GM12891 (cell line): ENCODE measurements around the gene NHLRC1.

Source experiments
- DNase-seq: peaks from one replicate; pipeline ENCODE4 v3.0.0; 2011; ENCODE audit warnings: low spot score; ENCODE audit not compliant: insufficient read length
- FAIRE-seq: peaks from 2 replicates; lab custom pipeline; 2011; peaks lifted over from hg19 to GRCh38; lab: Jason Lieb, UNC
- PAX5 ChIP-seq: IDR thresholded peaks from 2 replicates; pipeline ENCODE4 v1.6.1; 2011; ENCODE audit warnings: low read length, moderate library complexity, mild to moderate bottlenecking; ENCODE audit not compliant: insufficient read depth, severe bottlenecking
- POLR2A ChIP-seq: IDR thresholded peaks from 2 replicates; pipeline ENCODE4 v1.6.1; 2011; ENCODE audit warnings: low read depth, low read length, control low read depth
- POLR2AphosphoS5 ChIP-seq: IDR thresholded peaks from 2 replicates; pipeline ENCODE4 v1.6.1; 2011; ENCODE audit warnings: low read depth, low read length, control low read depth
- POU2F2 ChIP-seq: IDR thresholded peaks from 2 replicates; pipeline ENCODE4 v1.6.1; 2011; ENCODE audit warnings: low read depth, mild to moderate bottlenecking, control low read depth, low read length, moderate library complexity
- SPI1 ChIP-seq: IDR thresholded peaks from 2 replicates; pipeline ENCODE4 v1.6.1; 2011; ENCODE audit warnings: low read depth, low read length, control low read depth
- TAF1 ChIP-seq: IDR thresholded peaks from 2 replicates; pipeline ENCODE4 v1.6.1; 2011; ENCODE audit warnings: low read depth, low read length, control low read depth

The NHLRC1 gene

GRCh38 chr6:18139935-18140621 is 17.6 kb upstream of the NHLRC1 start:
- TF ChIP-seq PAX5 (no peak), POLR2A (no peak), SPI1 (no peak), POLR2AphosphoS5 (no peak), TAF1 (no peak), POU2F2 (no peak)
- FAIRE-seq (no peak), DNase-seq (no peak)

GRCh38 chr6:18138906-18139305 is 16.4 kb upstream of the NHLRC1 start:
- TF ChIP-seq POU2F2, result no peak
- no peak for TF ChIP-seq PAX5
- no peak for TF ChIP-seq TAF1
- no peak for TF ChIP-seq POLR2AphosphoS5
- no peak for TF ChIP-seq SPI1
- TF ChIP-seq POLR2A, result no peak
- no peak for FAIRE-seq

GRCh38 chr6:18136260-18136659 is 13.8 kb upstream of the NHLRC1 start:
- TF ChIP-seq POU2F2, result no peak
- DNase-seq (no peak), FAIRE-seq (no peak)

More at GRCh38 chr6:18138906-18139305, 16.4 kb upstream of the NHLRC1 start:
- DNase-seq, result no peak

- no peak for TF ChIP-seq POLR2AphosphoS5
- no peak for TF ChIP-seq POU2F2
- TF ChIP-seq SPI1, result no peak
- no peak for TF ChIP-seq POLR2A
- TF ChIP-seq TAF1, result no peak
- no peak for TF ChIP-seq PAX5
- DNase-seq, result no peak
- FAIRE-seq, result no peak
Observed at GRCh38 chr6:18135171-18135570, 12.7 kb upstream of the NHLRC1 start.

GRCh38 chr6:18132346-18132745 is 9.9 kb upstream of the NHLRC1 start:
- no peak for TF ChIP-seq PAX5
- no peak for TF ChIP-seq POLR2A
- no peak for TF ChIP-seq POU2F2
- no peak for TF ChIP-seq POLR2AphosphoS5
- no peak for TF ChIP-seq TAF1
- no peak for TF ChIP-seq SPI1
- DNase-seq (no peak), FAIRE-seq (no peak)

GRCh38 chr6:18126121-18126520 is 3.6 kb upstream of the NHLRC1 start:
- no peak for DNase-seq
- TF ChIP-seq POU2F2, result no peak
- no peak for TF ChIP-seq TAF1
- TF ChIP-seq POLR2A, result no peak
- TF ChIP-seq POLR2AphosphoS5, result no peak
- TF ChIP-seq SPI1, result no peak
- TF ChIP-seq PAX5, result no peak
- no peak for FAIRE-seq

GRCh38 chr6:18121580-18122127 is 823 bp downstream of the NHLRC1 start:
- no peak for FAIRE-seq
- TF ChIP-seq PAX5 (no peak), SPI1 (no peak), TAF1 (no peak), POU2F2 (no peak), POLR2AphosphoS5 (no peak), POLR2A (no peak)
- DNase-seq, result no peak

GRCh38 chr6:18119236-18119635 is 3.2 kb downstream of the NHLRC1 start:
- FAIRE-seq (no peak), DNase-seq (no peak)
- TF ChIP-seq POLR2AphosphoS5, result no peak
- TF ChIP-seq TAF1, result no peak
- TF ChIP-seq POU2F2, result no peak
- no peak for TF ChIP-seq PAX5
- no peak for TF ChIP-seq POLR2A
- TF ChIP-seq SPI1, result no peak

GRCh38 chr6:18118330-18118729 is 4.1 kb downstream of the NHLRC1 start:
- DNase-seq, result no peak
- TF ChIP-seq POLR2AphosphoS5 (no peak), SPI1 (no peak), POLR2A (no peak), TAF1 (no peak), PAX5 (no peak), POU2F2 (no peak)
- FAIRE-seq, result no peak

- FAIRE-seq (no peak), DNase-seq (no peak)
- no peak for TF ChIP-seq PAX5
- TF ChIP-seq POLR2AphosphoS5, result no peak
- no peak for TF ChIP-seq SPI1
- TF ChIP-seq POLR2A, result no peak
- TF ChIP-seq POU2F2, result no peak
- no peak for TF ChIP-seq TAF1
Observed at GRCh38 chr6:18117136-18117535, 5.3 kb downstream of the NHLRC1 start.
